ENCODE results near the gene NAB2.
A peak's percentile ranks its signal among the peaks of the same experiment; 100 is the strongest.

- no peak for TF ChIP-seq CTCF (IDR thresholded peaks at IDR 0.05)
- no peak for TF ChIP-seq POLR2A (IDR thresholded peaks at IDR 0.05)
- TF ChIP-seq POLR2AphosphoS5 (IDR thresholded peaks at IDR 0.05): peak; percentile 20
Measured at GRCh38 chr12:57094208-57095160, 5.6 kb downstream of the NAB2 start.
